K562 (cell line): ENCODE measurements around the gene HSBP1L1. TPM values are rescaled to one million over a fixed set of nuclear protein-coding genes. Genes with fewer than 3 reads are reported as not detected.

Experiments used
- ATAC-seq: fragments of 200-7000 bp; cut with Tn5 transposase; 3 replicates; pipeline ENCODE4 v1.9.1; 2020; ENCODE audit warnings: moderate library complexity
- BruUV-seq: library from RNA; stranded (reverse); fragments of 400-500 nt; replicated peaks from 2 replicates; lab custom pipeline; 2021; lab: Mats Ljungman, UMichigan
- CTCF ChIA-PET: fragments of 300-600 bp; formaldehyde crosslinking; extraction: SDS; loops from one replicate; lab custom pipeline; 2021; ENCODE audit warnings: low intra/inter-chr PET ratio; lab: Yijun Ruan, JAX
- POLR2A ChIA-PET: fragments of 300-600, 350-650 bp; sonication (Branson Sonifier 250); formaldehyde crosslinking; extraction: SDS; loops from one replicate; lab custom pipeline; 2021; ENCODE audit warnings: antibody characterized with exemption, inconsistent platforms; lab: Yijun Ruan, JAX
- DNase-seq, 4 experiments: peaks; one replicate each; pipeline versions ENCODE4 v3.0.0 to v3.0.0-alpha.2; 2011 to 2018; ENCODE audit warnings: low spot score in 3 of 4, mixed read lengths in 3 of 4; ENCODE audit errors: extremely low read depth in 1 of 4
- FAIRE-seq: peaks from 2 replicates; lab custom pipeline; 2011; peaks lifted over from hg19 to GRCh38; lab: Jason Lieb, UNC
- H2AFZ ChIP-seq: 2 replicates; pipeline ENCODE4 v1.6.0; 2011; ENCODE audit warnings: low read depth, low read length, control low read depth, inconsistent platforms
- H3K27ac ChIP-seq: fragments of 200-600 bp; 3 replicates; pipeline ENCODE4 v1.8.0; 2011; ENCODE audit warnings: low read depth, mild to moderate bottlenecking, control low read depth, inconsistent platforms, low read length, moderate library complexity, mixed read lengths; ENCODE audit errors: extremely low read depth
- H3K27me3 ChIP-seq, 2 experiments: fragments of 300-600 bp in 1 of 2; 2 replicates in 1 of 2; 3 replicates in 1 of 2; pipeline versions ENCODE4 v1.6.0 to v1.8.0; 2011; ENCODE audit warnings: inconsistent platforms in 2 of 2, low read length in 2 of 2, mild to moderate bottlenecking in 1 of 2, mixed read lengths in 1 of 2, moderate library complexity in 1 of 2; ENCODE audit not compliant: control insufficient read depth in 2 of 2, insufficient read depth in 2 of 2
- H3K36me3 ChIP-seq: fragments of 300-600 bp; 3 replicates; pipeline ENCODE4 v1.8.0; 2011; ENCODE audit warnings: mild to moderate bottlenecking, low read length, inconsistent platforms; ENCODE audit not compliant: control insufficient read depth, insufficient read depth
- H3K4me1 ChIP-seq, 2 experiments: fragments of 200-600 bp in 1 of 2; replicated peaks in 1 of 2; 2 replicates in 1 of 2; 3 replicates in 1 of 2; pipeline versions ENCODE4 v1.5.1 to v1.8.0; 2011; ENCODE audit warnings: inconsistent platforms in 2 of 2, low read length in 2 of 2, mild to moderate bottlenecking in 1 of 2, mixed read lengths in 1 of 2, moderate library complexity in 1 of 2; ENCODE audit not compliant: control insufficient read depth in 2 of 2, insufficient read depth in 2 of 2
- H3K4me2 ChIP-seq: 2 replicates; pipeline ENCODE4 v1.6.1; 2011; ENCODE audit warnings: low read length, control low read depth, inconsistent platforms, mixed read lengths; ENCODE audit not compliant: insufficient read depth
- H3K4me3 ChIP-seq: fragments of 200-600 bp; sonication (generic), shearing (Covaris generic); 2 replicates; pipeline ENCODE4 v1.5.1; 2016; ENCODE audit warnings: control low read depth, inconsistent platforms
- H3K79me2 ChIP-seq: fragments of 200-600 bp; 3 replicates; pipeline ENCODE4 v1.8.0; 2011; ENCODE audit warnings: low read length, inconsistent platforms; ENCODE audit not compliant: control insufficient read depth, insufficient read depth
- H3K9ac ChIP-seq, 2 experiments: 2 replicates each; pipeline versions ENCODE4 v1.6.0 to v1.6.1; 2011; ENCODE audit warnings: low read depth in 2 of 2, low read length in 2 of 2, control low read depth in 1 of 2, inconsistent platforms in 1 of 2, mild to moderate bottlenecking in 1 of 2, mixed read lengths in 1 of 2; ENCODE audit not compliant: insufficient read depth in 1 of 2
- H3K9me1 ChIP-seq: one replicate; pipeline ENCODE4 v1.6.0; 2011; ENCODE audit warnings: inconsistent platforms, mild to moderate bottlenecking, low read length, moderate library complexity; ENCODE audit not compliant: control insufficient read depth, insufficient read depth
- H3K9me3 ChIP-seq: replicated peaks from 2 replicates; pipeline ENCODE4 v1.5.1; 2011; ENCODE audit warnings: low read depth, low read length, inconsistent platforms; ENCODE audit not compliant: control insufficient read depth, insufficient read depth
- H4K20me1 ChIP-seq: replicated peaks from 2 replicates; pipeline ENCODE4 v1.6.1; 2011; ENCODE audit warnings: low read length, inconsistent platforms, mixed read lengths; ENCODE audit not compliant: control insufficient read depth, insufficient read depth
- ATF4 ChIP-seq: fragments of 450-650 bp; formaldehyde crosslinking; IDR thresholded peaks from 2 replicates; pipeline ENCODE4 v1.4.0; 2022; ENCODE audit warnings: mild to moderate bottlenecking, moderate library complexity
- CHD2 ChIP-seq: IDR thresholded peaks from 2 replicates; pipeline ENCODE4 v1.6.1; 2011; ENCODE audit warnings: low read depth, low read length
- SRSF3 ChIP-seq: fragments of 200-400 bp; formaldehyde crosslinking; IDR thresholded peaks from 2 replicates; pipeline ENCODE4 v1.6.1; 2016; ENCODE audit warnings: mild to moderate bottlenecking, low read length, moderate library complexity; ENCODE audit not compliant: insufficient read depth
- U2AF2 ChIP-seq: fragments of 200-400 bp; formaldehyde crosslinking; optimal IDR thresholded peaks from 2 replicates; pipeline ENCODE3; 2017; ENCODE audit warnings: low read depth, mild to moderate bottlenecking, low read length
- ZFPM2 ChIP-seq: fragments of 250-450 bp; sonication (Bioruptor Pico); IDR thresholded peaks from 2 replicates; pipeline ENCODE4 v1.5.1; 2022; ENCODE audit warnings: mild to moderate bottlenecking
- ZNF212 ChIP-seq: fragments of 450-650 bp; formaldehyde crosslinking; IDR thresholded peaks from 2 replicates; pipeline ENCODE4 v1.4.0; 2020; ENCODE audit warnings: mild to moderate bottlenecking
- WGBS: fragments of 100-300 bp; shearing (Covaris generic); methylation state at CpG from one replicate; pipeline ENCODE4 v1.1.6; 2016; ENCODE audit warnings: low coverage, mixed read lengths; ENCODE audit not compliant: insufficient coverage; ENCODE audit errors: missing lambda C conversion rate; 5-methylcytosine and 5-hydroxymethylcytosine counted together
- in situ Hi-C: fragments of 300-500 bp; cut with MboI; formaldehyde crosslinking; loops from 4 replicates; pipeline ENCODE4 v1.15.0; 2018; ENCODE audit warnings: inconsistent platforms, mixed read lengths
- intact Hi-C: fragments of 100-400 bp; cut with micrococcal nuclease; formaldehyde crosslinking; loops from 2 replicates; pipeline ENCODE4 v1.14.2; 2022
- polyA plus RNA-seq, 8 experiments: library from polyadenylated mRNA; depleted of rRNA in 4 of 8; stranded (reverse) in 5 of 8; unstranded in 3 of 8; fragments of >200 nt; fragmentation: Nextera tagmentation in 2 of 8; fragmentation: Illumina TruSeq in 1 of 8; extraction: Ambion mirVana in 2 of 8; extraction: Trizol in 1 of 8; gene quantifications; 2 replicates each; pipeline versions ENCODE4 v1.2.1 to v1.2.3, GENCODE V29; 2011 to 2014; ENCODE audit warnings: inconsistent platforms in 1 of 8, missing spikeins in 1 of 8
- total RNA-seq, 7 experiments: library from RNA; depleted of rRNA in 6 of 7; stranded (reverse); fragments of >200 nt in 6 of 7; fragmentation: Illumina TruSeq in 2 of 7; extraction: Trizol in 2 of 7; gene quantifications; 2 replicates each; pipeline versions ENCODE4 v1.2.1 to v1.2.3, GENCODE V29; 2011 to 2021; ENCODE audit warnings: low replicate concordance in 1 of 7

The HSBP1L1 gene
- total and polyA plus RNA-seq, 9 of the 15 experiments (the other 6 are each of a cell fraction or from before 2014, with no cell fraction given): 0.24 to 0.36 TPM; not detected in 7

DNA sequence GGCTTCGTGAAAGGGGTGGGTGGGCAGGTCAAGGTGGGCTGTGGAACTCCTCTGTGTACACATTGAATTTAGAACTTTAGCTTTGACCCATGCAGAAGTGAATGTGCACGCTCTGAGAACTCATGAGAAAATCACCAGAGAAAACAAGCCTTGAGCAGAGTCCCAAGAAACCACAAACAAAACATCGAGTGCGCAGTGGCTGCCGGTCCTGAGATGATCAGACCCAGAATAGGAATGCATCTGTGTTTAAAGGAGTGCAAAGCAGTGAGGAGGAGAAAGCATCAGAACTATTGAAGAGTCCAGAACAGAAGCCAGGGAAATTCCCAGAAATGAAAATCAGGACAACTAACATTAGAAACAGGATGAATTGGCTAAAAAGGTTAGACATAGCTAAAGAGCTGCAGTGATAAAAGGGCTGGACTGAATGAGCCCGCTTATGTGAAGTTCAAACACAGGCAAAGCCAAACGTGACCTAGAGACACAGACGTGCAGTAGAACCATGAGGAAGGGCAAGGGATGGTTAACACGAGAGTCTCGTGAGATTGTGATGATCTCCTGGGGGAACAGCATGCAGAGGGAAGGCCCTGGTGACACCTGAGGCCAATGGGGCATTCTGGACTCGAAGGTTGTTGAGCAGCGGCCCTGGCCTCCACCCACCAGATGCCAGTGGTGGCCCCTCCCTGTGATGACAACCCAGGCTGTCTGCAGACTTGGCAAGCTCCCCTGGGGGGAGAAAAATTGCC is 40.3 kb downstream of the HSBP1L1 start:
- 24% methylated on average over 9 of the region's 12 CpGs for WGBS
- Histone ChIP-seq H3K4me1 (no peaks in the 10 kb centered on the region; a peak in 1 of 5 replicates), H3K4me2 (no peak overlapping the region), H3K9me1 (no peaks in the 10 kb centered on the region), H4K20me1 (no peaks in the 10 kb centered on the region), H3K4me3 (no peak overlapping the region), H3K27ac (no peak overlapping the region), H3K9me3 (peaks cover 2% of the 10 kb centered on the region; the same call in 1 of the 2 replicates), H2AFZ (no peak overlapping the region), H3K36me3 (no peaks in the 10 kb centered on the region), H3K79me2 (no peaks in the 10 kb centered on the region), H3K9ac (no peak overlapping the region), H3K27me3 (no peaks in the 10 kb centered on the region)
- TF ChIP-seq CHD2 (peak; percentile 51; the same call in 1 of the 2 replicates), U2AF2 (no peak)
- ChIA-PET CTCF (no interaction called here), POLR2A (interaction anchor here (1.0 to 1.2 kb wide), 2 partner anchors 16 to 17 kb away, joined by 3 read pairs; no protein-coding TSS in a partner anchor)
- BruUV-seq: no TSS peak
- in situ Hi-C loops: no loop called here
- intact Hi-C loops: no loop called here
- DNase-seq (no peak), FAIRE-seq (no peak), ATAC-seq (no peak)

DNA sequence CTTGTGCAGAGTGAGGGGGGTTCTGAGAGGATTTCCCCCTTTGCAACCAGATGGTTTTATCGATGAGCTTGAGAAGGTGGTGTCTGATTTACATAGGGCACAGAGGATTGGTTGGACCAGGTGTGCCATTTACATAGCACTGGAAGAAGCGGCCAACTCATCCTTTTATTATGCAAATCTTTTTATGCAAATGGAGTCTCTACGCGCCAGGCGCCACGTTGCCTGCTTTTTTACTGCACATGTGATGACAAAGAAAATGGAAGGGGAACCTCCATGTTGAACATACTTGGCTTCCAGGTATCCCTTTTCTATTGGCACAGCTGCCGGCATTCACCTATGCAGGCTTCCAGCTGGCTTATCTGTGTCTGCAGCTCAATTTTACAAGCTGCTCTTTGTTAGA is 42.3 kb downstream of the HSBP1L1 start:
- FAIRE-seq (no peak), ATAC-seq (no peak), DNase-seq (no peak)
- Histone ChIP-seq H3K4me3 (no peak overlapping the region), H3K79me2 (no peaks in the 10 kb centered on the region), H3K4me2 (no peak overlapping the region), H3K9ac (no peak overlapping the region), H2AFZ (no peak overlapping the region), H3K36me3 (no peaks in the 10 kb centered on the region), H3K4me1 (peaks cover 4 to 14% of the 10 kb centered on the region in 2 experiments; a peak in 3 of 5 replicates), H4K20me1 (no peaks in the 10 kb centered on the region), H3K9me3 (no peaks in the 10 kb centered on the region), H3K9me1 (no peaks in the 10 kb centered on the region), H3K27ac (no peak overlapping the region), H3K27me3 (no peaks in the 10 kb centered on the region)
- WGBS: 55% methylated on average over 6 of the region's 7 CpGs
- ChIA-PET POLR2A (interaction anchor here (0.6 kb wide), 1 partner anchor 19 kb away, joined by 3 read pairs; no protein-coding TSS in a partner anchor), CTCF (no interaction called here)
- TF ChIP-seq SRSF3 (no peak), ZNF212 (CRISPR knock-in tag) (no peak), ZFPM2 (CRISPR knock-in tag) (no peak), ATF4 (CRISPR knock-in tag) (no peak)
- BruUV-seq: no TSS peak
- in situ Hi-C loops (no loop called here), intact Hi-C loops (no loop called here)
